Measurements from ENCODE around the gene WWOX.

DNA sequence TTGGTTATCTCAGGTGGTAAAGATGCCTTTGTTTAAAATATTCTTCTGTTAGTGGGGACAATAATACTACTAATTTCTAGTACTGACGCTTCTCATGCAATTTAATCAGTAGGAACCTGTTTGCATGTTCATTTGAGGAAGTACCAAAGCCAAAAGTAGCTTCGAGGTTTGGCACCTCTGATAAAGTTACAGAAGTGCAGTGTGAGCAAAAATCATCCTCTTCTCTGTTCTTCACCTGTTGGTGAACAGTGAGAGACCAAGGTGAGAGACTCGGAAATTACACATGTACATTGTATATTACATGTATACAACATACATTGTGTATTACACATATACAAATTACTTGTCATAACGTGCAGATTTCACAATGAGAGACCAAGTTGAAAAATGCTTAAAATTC is 1096.5 kb downstream of the WWOX start:
- TF ChIP-seq, protein P1, sequence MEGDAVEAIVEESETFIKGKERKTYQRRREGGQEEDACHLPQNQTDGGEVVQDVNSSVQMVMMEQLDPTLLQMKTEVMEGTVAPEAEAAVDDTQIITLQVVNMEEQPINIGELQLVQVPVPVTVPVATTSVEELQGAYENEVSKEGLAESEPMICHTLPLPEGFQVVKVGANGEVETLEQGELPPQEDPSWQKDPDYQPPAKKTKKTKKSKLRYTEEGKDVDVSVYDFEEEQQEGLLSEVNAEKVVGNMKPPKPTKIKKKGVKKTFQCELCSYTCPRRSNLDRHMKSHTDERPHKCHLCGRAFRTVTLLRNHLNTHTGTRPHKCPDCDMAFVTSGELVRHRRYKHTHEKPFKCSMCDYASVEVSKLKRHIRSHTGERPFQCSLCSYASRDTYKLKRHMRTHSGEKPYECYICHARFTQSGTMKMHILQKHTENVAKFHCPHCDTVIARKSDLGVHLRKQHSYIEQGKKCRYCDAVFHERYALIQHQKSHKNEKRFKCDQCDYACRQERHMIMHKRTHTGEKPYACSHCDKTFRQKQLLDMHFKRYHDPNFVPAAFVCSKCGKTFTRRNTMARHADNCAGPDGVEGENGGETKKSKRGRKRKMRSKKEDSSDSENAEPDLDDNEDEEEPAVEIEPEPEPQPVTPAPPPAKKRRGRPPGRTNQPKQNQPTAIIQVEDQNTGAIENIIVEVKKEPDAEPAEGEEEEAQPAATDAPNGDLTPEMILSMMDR (IDR thresholded peaks at IDR 0.05): no peak
- TF ChIP-seq EZH2 (IDR thresholded peaks at IDR 0.05; ENCODE audit: borderline replicate concordance, insufficient read depth, low read depth, low read length, poor library complexity, severe bottlenecking): no peak
